ENCODE measurements around the gene RSPO1.
"Not testable (repeated sequence)": the region's sequence is repeated elsewhere in the genome, so short reads cannot be mapped to it uniquely, and the experiment has no call there.

RSPO1 gene, protein sequence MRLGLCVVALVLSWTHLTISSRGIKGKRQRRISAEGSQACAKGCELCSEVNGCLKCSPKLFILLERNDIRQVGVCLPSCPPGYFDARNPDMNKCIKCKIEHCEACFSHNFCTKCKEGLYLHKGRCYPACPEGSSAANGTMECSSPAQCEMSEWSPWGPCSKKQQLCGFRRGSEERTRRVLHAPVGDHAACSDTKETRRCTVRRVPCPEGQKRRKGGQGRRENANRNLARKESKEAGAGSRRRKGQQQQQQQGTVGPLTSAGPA

DNA sequence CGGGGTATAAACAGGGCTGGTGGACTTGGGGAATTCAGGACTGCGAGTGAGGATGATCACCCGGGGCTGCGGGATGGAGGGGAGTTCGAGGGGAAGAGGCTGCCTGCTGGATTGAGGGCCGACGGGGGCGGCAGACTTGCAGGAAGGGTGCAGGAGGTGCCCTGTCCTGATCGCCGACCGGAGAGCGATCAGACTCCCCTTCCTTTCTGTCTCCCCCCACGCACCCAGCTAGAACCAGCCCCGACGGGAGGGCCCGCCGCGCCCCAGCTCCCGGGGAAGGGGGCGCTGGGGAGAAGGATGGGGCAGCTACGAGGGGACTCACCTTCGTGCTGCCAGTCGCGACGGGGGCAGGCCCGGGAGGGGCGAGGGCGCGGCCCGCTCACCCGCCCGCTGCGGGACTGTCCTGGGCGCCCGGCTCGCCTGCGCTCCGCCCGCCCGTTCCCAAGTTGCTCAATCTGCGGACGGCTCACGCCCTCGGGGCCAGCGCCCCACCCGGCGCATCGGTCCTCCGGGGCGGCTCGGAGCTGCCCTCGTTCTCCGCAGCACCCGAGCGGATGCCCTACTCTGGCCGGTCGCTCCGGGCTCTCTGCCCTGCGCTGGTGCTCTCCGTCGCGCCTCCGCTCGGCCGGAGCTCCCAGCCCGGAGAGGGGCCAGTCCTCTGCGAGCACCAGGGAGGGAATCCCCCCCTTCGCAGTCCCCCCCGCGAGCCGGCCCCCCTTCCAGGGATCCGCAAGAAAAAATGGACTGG is at the start of gene RSPO1:
Gene RSPO1, minus strand, starts transcription at position 649 of the 748 bp plus-strand sequence. CDS start 5,231 bp downstream, outside the sequence.
- peak in 2 of 3 experiments; percentile 57 to 66 for DNase-seq

DNA sequence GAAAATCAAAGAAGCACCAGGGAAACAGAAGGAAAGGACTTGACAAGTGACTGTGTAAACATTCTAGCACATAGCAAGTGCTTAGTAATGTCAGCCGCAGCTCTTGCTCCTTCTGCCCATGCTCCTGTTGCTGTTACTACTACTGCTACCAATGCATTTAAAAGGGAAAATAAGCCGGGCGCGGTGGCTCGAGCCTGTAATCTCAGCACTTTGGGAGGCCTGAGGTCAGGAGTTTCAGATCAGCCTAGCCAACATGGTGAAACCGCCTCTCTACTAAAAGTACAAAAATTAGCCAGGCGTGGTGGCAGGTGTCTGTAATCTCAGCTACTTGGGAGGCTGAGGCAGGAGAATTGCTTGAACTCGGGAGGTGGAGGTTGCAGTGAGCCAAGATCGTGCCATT is 49.5 kb upstream of the RSPO1 start:
- not testable (repeated sequence) for DNase-seq

DNA sequence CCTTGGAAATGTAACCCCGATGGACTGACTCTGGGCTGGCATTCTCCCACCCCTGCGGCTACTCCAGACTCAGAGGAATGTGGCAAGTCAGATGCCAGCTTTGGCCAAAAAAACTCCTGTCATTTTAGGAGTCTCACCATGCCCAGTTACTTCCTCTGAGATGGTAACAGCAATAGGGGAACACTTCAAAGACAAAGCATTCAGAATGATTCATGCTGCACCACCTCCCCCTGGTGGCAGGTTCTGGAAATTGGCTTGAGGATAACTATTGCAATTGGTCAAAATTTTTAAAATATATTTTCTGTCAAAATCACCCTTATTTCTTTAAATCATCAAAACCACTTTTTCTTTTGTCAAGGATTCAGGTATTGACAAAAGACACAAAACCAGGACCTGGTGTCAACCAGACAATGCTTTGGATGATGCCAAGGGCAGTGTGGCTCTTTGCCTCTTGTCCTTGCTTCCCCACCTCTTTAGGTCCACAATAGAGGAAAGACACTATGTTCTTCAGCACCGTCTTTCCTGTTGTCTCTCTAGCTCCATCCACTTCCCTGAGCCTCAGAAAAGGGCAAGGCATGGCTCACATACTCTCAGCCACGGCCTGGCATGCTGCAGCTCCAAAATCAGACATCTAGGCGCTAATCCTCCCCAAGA is 47.8 kb upstream of the RSPO1 start:
- DNase-seq, result peak; percentile 37 to 81 (median 57)

DNA sequence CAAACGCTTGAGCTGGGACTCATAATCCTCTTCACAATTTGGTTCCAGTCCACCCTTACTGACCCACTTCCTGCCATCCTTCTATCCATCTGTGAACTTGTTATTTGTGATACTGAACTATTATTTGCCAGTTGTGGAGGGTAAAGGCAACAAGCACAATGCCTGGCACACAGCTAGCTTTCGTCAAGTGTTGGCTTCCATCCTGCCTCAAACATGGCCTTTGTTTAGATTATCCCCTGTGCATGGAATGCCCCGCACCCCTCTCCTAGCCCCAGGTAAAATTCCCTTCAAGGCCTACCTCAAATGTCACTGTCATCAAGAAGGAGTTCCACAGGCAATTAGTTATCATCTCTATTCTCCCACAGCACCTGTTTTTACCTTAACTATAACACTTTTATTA is 46.2 kb upstream of the RSPO1 start:
- DNase-seq, result no peak

DNA sequence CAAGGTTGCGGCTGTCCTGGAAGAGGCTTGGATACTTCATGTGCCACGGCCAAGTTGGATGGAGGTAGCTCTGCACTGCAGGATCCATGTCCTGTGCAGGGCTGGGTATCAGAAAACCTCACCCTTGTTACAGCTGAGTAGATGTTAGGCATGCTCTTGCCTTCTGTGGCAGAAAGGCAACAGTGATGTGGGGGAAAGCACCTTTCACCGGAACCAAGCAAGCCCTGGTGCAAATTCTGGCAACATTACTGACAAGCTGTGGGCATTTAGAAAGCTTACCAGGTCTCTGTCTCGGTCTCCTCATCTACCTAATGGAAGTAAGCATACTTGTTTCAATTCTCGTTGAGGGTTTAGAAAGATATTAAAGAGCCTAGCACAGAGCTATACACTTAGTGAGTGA is 43.1 kb upstream of the RSPO1 start:
- no peak for DNase-seq

DNA sequence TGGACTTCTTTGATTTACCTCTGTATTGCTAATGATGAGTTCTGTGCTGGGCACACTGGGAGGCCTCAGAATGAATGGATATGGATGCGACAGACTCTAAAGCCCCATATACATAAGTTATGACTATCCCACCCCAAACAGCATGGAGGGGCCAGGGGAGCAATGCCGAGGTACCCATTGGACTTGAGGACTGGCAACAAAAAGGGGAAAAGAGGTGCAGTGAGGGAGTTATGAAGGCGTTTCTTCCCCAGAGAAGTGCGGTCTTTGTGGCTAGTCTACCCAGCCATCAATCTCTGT is 42.4 kb upstream of the RSPO1 start:
- no peak for DNase-seq

DNA sequence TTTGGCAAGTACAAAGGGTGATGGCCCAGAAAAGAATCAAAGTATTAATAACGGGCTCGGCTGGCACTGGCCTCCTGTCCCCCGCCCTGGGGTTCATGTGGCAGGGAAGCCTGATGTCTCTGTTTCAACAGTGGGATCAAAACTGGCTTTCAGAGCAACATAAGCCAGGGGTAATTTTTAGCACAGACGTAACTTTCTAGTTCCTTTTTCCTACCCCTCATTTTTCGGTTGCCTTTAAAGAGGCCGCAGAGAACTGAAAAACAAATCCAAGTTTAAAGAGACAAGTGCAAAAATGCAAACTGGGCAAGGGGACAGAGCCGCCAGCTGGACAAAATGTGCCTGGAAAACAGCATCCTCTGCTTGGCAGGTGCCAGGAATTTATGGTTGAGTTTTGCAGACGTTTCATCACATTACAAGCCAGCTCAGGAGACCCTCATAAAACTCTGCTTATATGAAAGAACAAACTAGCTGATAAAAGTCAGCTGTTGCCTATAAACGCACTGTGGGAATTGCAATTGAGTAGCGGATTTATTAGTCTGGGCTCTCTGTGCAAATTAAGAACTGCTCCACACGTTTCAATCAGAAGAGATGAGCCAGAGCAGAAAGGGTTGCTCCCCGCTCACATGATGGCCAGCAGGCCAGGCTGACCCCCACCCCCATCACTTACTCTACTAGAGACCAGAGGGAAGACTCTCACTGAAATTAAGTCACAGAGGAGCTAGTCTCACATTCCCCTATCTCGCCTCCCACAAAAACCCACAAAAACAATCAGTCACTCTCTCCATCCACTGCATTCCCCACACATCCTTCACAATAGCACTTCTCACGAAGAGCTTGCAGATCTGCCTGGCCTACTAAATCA is 41.8 kb upstream of the RSPO1 start:
- DNase-seq, result no peak

DNA sequence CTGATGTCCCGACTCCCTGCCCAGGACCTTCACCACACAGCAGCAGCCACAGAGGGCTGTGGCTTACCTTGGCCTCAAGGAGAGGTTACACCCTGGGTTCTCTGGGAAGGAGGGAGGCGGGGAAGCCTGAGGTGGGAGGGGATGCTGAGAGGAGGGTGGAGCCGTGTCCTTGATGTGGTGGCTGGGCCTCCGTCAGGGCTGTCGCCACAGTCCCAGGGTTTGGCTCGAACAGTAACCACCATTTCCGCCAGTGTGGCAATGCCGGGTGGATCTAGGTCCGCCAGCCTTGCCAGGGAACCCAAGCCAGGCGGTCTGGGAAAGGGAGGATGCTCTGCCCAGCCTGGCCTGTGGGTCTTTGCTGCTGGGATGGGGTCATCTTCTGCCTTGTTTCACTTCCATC is 39.2 kb upstream of the RSPO1 start:
- no peak for DNase-seq

DNA sequence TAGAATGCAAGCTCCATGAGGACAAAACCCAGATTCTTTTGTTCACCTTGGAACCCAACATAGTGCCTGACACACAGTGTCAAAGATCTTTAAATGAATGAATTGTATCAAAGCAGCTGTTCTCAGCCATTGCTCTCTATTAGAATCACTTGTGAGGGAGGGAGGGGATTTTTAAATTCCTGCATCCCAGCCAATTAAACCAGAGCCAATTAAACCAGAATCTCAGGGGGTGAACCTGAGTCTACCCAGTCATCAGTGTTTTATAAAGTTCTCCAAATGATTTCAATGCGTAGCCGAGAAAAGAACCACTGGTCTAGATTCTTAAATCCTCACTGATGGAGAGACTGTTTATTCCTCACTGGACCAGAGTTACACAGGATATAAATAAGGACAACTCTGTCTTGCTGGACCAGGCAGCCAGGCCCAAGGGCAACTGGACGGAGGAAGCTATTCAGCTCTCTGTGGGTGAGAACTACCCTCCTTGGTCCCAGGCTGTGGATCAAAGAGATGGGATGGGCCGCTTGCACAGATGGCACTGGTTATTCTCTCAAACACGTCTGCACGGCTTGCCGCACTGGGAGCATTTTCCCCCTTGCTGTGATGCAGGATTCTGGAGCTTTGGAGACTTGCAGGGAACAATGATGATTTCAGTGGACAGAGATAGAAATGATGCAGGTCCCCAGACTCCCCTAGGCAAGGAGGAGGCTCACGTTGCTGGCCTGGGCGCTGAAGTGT is 37.6 kb upstream of the RSPO1 start:
- DNase-seq, result no peak

DNA sequence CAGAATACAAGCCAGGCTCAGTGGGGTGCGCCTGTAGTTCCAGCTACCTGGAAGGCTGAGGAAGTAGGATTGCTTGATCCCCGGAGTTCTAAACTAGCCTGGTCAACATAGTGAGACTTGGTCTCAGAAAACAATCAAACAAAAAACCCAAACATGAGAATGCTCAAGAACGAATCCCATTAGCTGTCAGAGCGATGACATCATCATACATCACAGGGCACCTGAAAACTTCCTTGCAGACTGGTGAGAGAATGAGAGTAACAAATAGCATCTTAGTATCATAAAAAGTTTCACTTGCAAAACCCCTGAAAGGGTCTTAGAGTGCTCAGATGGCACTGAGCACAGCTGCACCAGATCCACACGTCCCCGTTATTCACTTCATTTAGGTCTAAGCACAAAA is 36.6 kb upstream of the RSPO1 start:
- DNase-seq, result no peak

DNA sequence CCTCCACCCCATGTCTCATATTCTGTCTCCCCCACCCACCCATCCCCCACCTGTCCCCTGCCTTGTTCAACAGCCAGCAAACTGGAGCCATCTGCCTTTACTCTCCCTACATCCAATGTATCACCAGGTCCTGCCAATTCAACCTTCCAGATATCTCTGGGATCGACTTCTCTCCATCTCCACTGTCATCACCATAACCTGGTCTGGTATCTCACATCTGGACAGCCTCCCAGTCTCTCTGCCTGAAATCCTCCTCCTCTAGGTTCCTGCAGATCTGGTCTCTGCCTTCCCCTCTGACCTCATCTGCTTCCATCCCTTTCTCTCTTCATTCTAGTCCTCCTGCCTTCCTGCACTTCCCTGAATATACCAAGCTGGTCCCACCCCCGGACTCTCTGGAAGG is 35.4 kb upstream of the RSPO1 start:
- no peak for DNase-seq

DNA sequence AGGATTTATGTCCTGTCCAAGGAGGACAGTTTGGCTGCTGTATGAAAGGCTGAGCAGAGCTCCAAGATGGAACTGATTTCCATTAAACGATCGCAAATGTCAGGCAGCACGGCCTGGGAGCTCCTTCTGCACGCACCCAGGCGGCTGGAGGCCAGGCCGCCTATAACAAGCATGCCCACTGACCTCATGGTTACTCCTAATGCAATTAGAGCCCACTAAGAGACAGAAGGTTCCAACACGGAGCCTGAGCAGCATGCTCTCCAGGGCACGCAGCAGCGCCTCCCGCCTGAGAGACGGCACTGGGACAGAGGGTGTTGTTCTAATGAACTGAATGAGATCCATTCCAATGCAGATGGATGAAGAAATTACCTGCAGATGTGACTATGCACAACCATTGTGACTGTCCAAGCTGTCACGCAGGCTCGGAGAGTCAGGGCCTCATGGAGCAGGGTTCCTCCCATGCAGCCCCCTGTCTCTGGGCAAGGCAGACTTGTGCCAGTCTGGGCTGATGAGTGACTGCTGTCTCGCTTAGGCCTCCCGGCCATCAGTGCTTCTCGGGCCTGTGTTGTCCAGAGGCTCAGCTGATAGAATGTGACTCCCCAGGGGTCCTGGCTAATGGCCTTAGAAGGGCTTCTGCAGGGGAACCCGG is 32.5 kb upstream of the RSPO1 start:
- peak in 1 of 3 experiments; percentile 12 for DNase-seq

DNA sequence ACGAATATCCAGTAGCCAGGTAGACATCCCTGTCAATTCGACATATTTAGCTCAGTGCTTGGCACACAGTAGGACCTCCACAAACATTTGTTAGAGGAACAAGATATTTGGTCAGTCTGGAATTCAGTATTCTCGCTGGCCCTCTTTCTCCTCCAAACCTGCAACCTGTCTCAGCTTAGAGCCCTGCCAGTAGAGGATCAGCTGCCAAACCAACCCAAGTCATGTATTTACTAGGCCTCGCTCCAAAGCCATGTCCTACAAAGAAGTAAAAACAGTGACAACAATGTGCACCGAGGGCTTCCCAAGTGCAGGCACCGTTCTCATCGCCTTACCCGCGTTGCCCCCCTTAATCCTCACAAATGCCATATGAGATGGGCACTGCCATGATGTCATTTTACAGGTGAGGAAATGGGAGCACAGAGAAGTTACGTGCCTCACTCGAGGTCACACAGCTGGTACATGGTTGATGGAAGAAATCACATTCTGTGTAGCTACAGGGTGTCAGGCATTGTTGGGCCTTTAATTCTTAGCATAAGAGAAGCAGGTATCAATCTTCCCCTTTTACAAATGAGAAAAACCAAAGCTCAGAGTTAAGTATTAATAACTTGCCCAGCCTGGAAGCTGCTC is 31.7 kb upstream of the RSPO1 start:
- no peak for DNase-seq

DNA sequence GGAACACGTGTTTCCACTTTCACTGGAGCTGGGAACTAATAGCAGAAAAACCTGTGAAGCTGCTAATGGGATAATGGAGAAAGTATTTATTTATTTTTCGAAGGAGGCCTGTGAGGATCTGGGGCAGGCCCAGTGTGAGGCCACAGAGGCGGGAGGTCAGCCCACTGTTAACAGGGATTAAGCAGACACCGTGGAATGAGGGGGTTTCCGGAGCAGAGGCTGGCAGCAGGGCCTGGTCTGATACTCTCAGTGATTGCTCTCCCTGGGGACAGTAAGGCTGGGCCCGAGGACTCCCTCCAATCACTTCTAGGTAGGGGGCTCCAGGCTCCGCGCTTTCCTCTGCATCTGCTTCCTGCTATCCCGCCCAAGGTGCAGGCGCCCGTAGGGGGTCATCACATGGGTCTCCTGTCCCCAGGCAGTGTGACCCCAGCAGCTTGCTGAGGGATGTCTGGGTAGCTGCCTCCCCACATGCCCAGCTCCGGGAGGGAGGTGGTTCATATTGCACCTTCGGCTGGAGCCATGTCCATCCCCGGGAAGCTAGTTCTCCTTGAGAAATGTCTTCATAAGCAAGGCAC is 28.8 kb upstream of the RSPO1 start:
- no peak for DNase-seq

DNA sequence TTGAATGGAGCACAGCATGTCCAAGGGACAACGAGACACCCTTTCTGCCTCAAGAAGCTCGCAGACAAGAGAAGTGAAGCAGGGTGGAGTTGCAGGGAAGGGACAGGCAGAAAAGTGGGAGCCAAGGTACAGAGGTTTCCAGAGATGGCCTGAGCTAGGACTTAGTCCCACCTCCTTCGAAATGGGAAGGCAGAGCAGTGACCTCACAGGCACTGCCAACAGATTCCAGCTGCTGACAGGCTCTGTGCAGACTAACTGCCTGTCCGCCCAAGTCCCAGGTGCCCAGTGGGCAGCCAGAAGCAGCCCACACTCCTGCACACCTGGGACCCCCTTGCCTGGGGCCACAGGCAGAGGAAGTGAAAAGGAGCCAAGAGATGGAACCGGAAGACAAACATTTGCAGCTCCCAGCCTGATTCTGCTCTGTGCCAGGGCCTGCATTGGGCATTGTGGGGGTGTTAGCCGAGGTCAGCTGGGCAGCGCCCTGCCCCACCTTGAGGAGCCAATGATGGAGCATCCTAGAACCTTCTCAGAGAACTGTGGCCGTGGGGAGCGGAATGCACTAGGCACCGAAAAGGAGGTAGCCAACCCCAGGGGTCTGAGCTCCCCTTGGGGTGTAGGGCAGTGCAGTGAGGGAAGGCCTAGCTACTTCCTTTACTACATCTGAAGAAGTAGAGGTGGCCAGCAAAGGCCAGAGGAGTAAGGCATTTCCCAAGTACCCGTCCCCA is 27.5 kb upstream of the RSPO1 start:
- DNase-seq, result no peak

DNA sequence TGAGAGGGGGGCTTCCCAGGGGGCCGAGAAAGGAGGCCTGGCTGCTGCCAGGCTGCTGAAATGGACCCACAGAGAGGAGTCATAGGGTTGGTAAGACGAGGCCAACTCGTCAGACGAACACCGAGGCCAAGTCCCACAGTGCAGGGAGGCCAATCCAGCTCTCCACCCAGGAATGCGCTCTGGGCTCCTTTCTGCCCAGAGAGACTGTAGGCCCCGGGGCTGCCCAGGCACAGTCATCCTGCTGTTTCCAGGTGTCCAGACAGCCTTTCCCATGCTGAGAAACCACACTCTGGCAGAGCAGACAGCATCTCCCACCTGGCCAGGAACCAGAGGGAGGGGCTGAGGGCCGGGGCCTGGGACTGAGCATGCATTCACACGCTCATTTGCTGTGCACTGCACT is 26.7 kb upstream of the RSPO1 start:
- DNase-seq, result no peak

DNA sequence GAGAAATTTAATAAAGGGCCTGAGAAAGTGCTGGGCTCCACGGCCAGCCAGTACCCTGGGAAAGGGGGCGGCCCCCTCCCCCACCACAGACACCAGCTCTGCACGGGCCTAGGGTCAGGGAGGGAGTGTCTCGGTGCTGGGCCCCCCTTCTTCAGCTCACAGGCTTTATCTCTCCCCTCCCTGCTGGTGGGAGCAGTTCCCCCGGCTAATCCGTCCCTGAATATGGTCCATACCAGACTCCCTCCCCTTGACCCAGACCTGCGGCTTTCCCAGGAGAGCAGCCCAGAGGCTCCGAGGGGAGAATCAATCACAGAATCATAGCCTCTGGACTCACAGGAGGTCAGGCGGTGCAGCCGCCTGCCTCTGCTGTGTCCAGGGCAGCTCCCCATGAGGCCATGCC is 26.0 kb upstream of the RSPO1 start:
- DNase-seq, result peak in 1 of 3 experiments; percentile 17

DNA sequence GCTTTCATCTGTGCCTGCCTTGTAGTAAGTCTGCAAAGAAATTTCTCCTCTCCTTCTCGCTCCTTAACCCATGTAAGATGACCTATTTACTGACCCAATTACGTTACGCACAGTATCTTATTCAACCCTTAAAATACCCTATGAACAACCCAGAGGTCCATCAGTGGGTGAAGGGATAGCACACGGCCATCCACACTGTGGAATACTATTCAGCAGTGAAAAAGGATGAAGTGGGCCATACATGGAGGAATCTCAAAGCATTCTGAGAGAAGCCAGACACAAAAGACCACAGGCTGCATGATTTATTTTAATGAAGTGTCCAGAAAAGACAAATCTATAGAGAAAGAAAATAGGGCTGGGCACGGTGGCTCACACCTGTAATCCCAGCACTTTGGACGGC is 23.8 kb upstream of the RSPO1 start:
- DNase-seq, result no peak

DNA sequence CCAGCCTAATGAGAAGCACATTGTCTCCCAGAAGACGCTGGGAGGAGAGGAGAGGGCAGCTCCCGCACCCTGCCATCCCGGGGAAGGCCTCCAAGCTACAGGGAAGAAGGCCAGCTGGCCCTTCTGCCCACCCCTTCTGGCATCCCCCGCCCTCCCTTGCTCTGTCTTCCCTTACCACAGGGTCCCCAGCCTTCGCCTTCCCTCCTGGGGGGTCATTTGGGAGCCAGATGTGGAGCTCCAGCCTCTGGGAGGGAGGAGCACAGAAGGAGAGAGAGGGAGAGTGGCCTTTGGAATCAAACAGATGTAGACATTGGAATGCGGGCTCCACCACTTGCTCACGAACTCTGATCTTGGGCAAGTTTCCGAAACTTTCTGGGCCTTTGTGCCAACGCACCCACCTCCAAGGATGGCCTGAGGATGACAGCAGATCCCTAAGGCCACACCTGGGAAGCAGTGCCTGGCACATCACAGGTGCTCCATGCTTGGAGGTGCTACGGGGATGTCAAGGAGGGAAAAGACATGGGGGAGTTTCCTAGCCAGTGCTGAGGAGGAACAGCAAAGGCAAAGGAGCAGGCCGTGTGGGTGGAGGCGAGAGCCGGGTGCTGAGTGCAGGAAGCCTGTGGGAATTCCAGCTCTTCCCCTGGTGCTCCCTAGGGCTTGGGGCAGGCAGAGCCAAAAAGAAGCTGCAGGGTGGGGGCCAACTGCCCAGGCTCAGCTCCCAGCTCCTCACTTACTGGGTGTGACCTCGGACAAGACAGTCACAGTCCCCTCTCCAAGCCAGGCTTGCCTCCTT is 23.1 kb upstream of the RSPO1 start:
- no peak for DNase-seq

DNA sequence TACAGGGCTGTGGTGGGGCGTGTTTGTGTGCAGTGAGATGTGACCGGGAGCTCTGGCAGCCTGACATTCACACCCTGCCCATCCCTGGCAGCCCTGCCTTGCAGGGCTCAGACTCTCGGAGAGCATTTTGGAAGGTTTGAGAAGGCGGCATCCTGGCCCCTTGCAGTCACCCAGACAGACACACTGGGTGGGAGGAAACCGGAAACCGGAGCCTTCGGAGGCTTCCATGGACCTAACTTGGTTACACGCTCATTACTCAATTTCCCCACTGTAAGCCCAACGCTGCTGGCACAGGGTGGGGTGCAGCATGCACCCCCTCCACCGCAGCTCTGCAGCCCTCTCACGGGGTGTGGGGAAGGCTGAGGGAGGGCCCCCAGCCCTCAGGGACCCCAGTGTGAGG is 22.2 kb upstream of the RSPO1 start:
- no peak for DNase-seq
